Body of pancreas (tissue), 4 donors: Measurements from ENCODE around the gene FAM20B. TPM values are rescaled to one million over a fixed set of nuclear protein-coding genes. Genes with fewer than 3 reads are reported as not detected.

Experiments
- ATAC-seq: fragments of 150-250 bp; one replicate; pipeline ENCODE4 v1.9.1; 2016
- DNase-seq, 4 donors: peaks; one replicate each; pipeline ENCODE4 v3.0.0-alpha.2; 2019
- H3K27ac ChIP-seq, 4 donors: fragments of 200-600 bp; sonication (generic); 1 replicate in 3 of 4; 2 replicates in 1 of 4; pipeline versions ENCODE4 v1.5.1 to v1.6.1; 2016 to 2019; ENCODE audit warnings: mild to moderate bottlenecking in 1 of 4, mixed read lengths in 1 of 4, moderate library complexity in 1 of 4
- H3K27me3 ChIP-seq, 2 donors: fragments of 200-600 bp; sonication (generic); one replicate each; pipeline ENCODE4 v1.6.0; 2016; ENCODE audit warnings: mild to moderate bottlenecking in 1 of 2
- H3K36me3 ChIP-seq, 2 donors: fragments of 200-600 bp; sonication (generic); replicated peaks in 1 of 2; 2 replicates each; pipeline ENCODE4 v1.5.1; 2016; ENCODE audit warnings: low read depth in 2 of 2; ENCODE audit not compliant: insufficient read depth in 1 of 2
- H3K4me1 ChIP-seq: fragments of 200-600 bp; sonication (generic); one replicate; pipeline ENCODE4 v1.6.0; 2016
- H3K4me3 ChIP-seq, 2 donors: fragments of 200-600 bp; sonication (generic); 1 replicate in 1 of 2; 2 replicates in 1 of 2; pipeline ENCODE4 v1.5.1; 2016 to 2019
- H3K9me3 ChIP-seq, 3 donors: fragments of 200-600 bp; sonication (generic); 1 replicate in 2 of 3; 2 replicates in 1 of 3; pipeline ENCODE4 v1.5.1; 2016
- POLR2A ChIP-seq, 3 donors: fragments of 450-650 bp; IDR thresholded peaks; one replicate each; pipeline ENCODE4 v1.6.1; 2016; ENCODE audit warnings: antibody characterized with exemption in 3 of 3, mild to moderate bottlenecking in 2 of 3
- WGBS, 2 donors: methylation state at CpG; one replicate each; pipeline ENCODE4 v1.1.5; 2017; 5-methylcytosine and 5-hydroxymethylcytosine counted together
- intact Hi-C: fragments of 100-400 bp; cut with DNase I; formaldehyde crosslinking; loops from one replicate; pipeline ENCODE4 v1.15.1; 2023
- total RNA-seq, 2 donors: library from RNA; depleted of rRNA; stranded (reverse); fragments of >200 nt; gene quantifications; one replicate each; pipeline ENCODE4 v1.1.0, GENCODE V29; 2016
- TF ChIP-seq, protein P1 (sequence below), 7 experiments: fragments of 450-650 bp in 4 of 7; fragments of 200-600 bp in 3 of 7; sonication (generic) in 3 of 7; IDR thresholded peaks; one replicate each; pipeline ENCODE4 v1.5.1; 2016 to 2019; ENCODE audit warnings: antibody characterized with exemption in 7 of 7

Gene FAM20B
- total RNA-seq, 2 donors from 2014 or later, result 11.4 to 11.9 TPM

DNA sequence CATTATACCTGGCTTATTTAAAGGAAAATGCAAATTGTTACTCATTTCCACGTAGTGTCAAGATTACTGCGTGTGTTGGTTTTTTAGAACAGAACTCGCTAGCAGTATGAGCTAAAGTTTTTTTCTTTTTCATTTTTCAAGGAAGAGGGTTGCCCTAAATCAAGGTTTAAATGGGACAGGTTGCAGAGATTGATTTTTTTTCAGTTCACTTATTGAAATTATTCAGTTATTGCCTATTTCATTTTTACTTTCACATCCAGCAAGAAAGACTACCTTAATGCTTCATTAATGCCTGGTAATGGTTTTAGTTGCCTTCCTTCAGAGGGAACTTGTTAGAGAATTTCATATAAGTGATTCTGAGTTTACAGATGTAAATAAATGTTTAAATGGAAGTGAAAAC, 5.6 kb downstream of the FAM20B start:
- DNase-seq (no peak), ATAC-seq (no peak)
- peak overlapping the region in 3 of 4 donors; percentile 25 to 60 (median 30) for H3K27ac ChIP-seq
- intact Hi-C loops, result no loop called here
- H3K36me3 ChIP-seq, result no peaks in the 10 kb centered on the region
- WGBS, 2 donors, result 34 to 43% methylated on average over 3 of the region's 3 CpGs
- peaks cover 77% of the 10 kb centered on the region for H3K4me1 ChIP-seq
- TF ChIP-seq, protein P1, sequence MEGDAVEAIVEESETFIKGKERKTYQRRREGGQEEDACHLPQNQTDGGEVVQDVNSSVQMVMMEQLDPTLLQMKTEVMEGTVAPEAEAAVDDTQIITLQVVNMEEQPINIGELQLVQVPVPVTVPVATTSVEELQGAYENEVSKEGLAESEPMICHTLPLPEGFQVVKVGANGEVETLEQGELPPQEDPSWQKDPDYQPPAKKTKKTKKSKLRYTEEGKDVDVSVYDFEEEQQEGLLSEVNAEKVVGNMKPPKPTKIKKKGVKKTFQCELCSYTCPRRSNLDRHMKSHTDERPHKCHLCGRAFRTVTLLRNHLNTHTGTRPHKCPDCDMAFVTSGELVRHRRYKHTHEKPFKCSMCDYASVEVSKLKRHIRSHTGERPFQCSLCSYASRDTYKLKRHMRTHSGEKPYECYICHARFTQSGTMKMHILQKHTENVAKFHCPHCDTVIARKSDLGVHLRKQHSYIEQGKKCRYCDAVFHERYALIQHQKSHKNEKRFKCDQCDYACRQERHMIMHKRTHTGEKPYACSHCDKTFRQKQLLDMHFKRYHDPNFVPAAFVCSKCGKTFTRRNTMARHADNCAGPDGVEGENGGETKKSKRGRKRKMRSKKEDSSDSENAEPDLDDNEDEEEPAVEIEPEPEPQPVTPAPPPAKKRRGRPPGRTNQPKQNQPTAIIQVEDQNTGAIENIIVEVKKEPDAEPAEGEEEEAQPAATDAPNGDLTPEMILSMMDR (IDR thresholded peaks at IDR 0.05), result no peak
- no peak for TF ChIP-seq POLR2A (IDR thresholded peaks at IDR 0.05)
- H3K27me3 ChIP-seq, result no peaks in the 10 kb centered on the region
- H3K9me3 ChIP-seq, result no peaks in the 10 kb centered on the region
- H3K4me3 ChIP-seq, result no peak overlapping the region

DNA sequence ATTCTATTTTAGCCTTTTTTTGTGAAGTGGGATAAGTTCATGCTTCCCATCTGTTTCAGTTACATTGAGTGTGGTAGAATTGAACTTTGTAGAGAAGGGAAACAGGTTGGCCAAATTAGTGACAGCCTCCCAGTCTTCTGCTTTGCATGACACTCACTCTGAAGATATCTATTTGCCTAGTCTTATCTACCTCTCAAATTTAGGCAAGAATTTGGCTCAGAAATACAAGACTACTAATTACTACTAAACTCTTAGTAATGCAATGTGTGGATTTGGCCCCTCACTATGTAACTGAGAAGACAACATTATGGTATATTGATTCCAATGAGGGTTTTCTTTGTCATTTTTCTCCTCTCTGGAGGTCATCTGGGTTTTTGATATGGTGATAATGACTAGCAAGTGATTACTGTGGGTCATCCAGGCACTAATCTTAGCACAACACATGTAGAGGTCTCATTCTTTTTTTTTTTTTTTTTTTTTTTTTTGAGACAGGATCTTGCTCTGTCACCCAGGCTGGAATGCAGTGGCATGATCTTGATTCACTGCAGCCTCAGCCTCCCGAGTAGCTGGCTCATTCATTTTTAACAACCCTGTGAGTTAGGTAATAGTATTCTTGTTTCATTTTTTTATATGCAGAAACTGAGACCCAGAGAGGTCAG, 6.3 kb downstream of the FAM20B start:
- intact Hi-C loops, result no loop called here
- Histone ChIP-seq H3K4me3 (no peak overlapping the region), H3K36me3 (no peaks in the 10 kb centered on the region), H3K27me3 (no peaks in the 10 kb centered on the region), H3K27ac (peak overlapping the region in 2 of 4 donors; percentile 30 to 60), H3K9me3 (no peaks in the 10 kb centered on the region), H3K4me1 (peaks cover 79% of the 10 kb centered on the region)
- TF ChIP-seq POLR2A (IDR thresholded peaks at IDR 0.05), result no peak
- TF ChIP-seq, protein P1 (IDR thresholded peaks at IDR 0.05), result no peak
- no peak for ATAC-seq
- 6 to 22% methylated on average over 1 of the region's 1 CpG for WGBS, 2 donors
- no peak for DNase-seq

DNA sequence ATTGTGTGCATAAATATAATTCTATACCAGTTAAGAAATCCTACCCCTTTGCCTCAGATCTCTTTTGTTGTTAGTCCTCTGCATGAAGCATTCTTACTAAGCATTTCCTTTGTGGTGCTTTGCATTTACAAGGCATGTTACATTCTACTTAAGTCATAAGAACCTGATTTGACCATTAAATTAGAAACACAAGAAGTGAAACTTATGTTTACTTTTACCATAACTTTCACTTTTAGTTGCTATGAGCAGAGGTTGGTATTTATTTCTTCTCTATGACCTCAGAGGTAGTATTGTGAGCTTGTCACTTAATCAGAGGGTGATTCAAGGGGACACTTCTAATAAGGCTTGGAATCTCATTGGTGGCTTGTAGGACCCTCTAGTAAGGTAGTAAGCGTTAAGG, 9.0 kb downstream of the FAM20B start:
- intact Hi-C loops, result no loop called here
- no peak for DNase-seq
- no peak for ATAC-seq

DNA sequence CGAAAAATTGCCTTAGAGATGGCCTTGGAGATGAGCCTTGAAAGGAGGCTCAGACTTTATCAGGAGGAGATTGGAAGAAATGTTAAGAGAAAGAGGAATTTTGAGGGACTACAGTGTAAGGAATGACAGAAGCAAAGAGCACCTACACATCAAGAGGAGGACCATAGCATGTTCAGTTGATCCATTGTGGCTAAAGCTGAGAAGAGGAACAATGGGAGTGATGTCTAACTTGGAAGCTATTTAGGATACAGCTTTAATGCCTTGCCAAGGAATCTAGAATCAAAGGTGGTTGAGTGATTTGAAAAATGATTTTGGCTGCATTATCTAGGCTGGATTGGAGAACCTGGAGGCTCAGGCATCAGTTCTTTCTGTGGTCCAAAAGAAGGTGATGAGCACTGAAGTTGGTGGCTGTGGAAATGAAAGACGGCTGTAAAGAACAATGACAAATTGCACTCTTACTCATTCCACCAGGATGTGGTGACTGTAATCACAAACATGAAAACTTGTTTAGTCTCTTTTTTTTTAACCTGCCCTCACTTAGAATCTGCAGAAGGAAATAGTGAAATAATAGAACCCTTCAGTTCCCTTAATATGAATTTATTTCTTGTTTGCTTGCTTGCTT, 11.3 kb downstream of the FAM20B start:
- 45 to 64% methylated on average over 2 of the region's 2 CpGs for WGBS, 2 donors
- no peak for DNase-seq
- no peak for TF ChIP-seq POLR2A (IDR thresholded peaks at IDR 0.05)
- TF ChIP-seq, protein P1 (IDR thresholded peaks at IDR 0.05), result no peak
- Histone ChIP-seq H3K36me3 (no peaks in the 10 kb centered on the region), H3K4me3 (no peak overlapping the region), H3K27me3 (no peaks in the 10 kb centered on the region), H3K9me3 (no peaks in the 10 kb centered on the region), H3K4me1 (peaks cover 34% of the 10 kb centered on the region), H3K27ac (no peak overlapping the region)
- no peak for ATAC-seq
- intact Hi-C loops, result no loop called here

More for the DNA sequence above, 9.0 kb downstream of the FAM20B start:
- Histone ChIP-seq H3K4me1 (peaks cover 56% of the 10 kb centered on the region), H3K27ac (peak overlapping the region in 1 of 4 donors; percentile 9), H3K4me3 (no peak overlapping the region), H3K27me3 (no peaks in the 10 kb centered on the region), H3K9me3 (no peaks in the 10 kb centered on the region), H3K36me3 (no peaks in the 10 kb centered on the region)
- TF ChIP-seq POLR2A (IDR thresholded peaks at IDR 0.05), result no peak
- TF ChIP-seq, protein P1 (IDR thresholded peaks at IDR 0.05), result no peak
- 85 to 92% methylated on average over 1 of the region's 1 CpG for WGBS, 2 donors
